ENCODE measurements around the gene ANKRD33B.

The ANKRD33B gene

DNA sequence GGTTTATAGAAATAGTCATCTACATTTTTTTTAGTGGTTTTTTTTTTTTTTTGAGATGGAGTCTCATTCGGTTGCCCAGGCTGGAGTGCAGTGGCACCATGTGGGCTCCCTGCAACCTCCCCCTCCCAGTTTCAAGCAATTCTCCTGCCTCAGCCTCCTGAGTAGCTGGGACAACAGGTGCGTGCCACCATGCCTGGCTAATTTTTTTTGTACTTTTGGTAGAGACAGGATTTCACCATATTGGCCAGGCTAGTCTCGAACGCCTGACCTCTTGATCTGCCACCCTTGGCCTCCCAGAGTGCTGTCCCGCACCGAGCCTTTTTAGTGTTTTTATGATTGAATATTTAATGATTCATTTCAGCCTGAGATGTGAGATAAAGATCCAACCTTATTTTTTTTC, 27.3 kb downstream of the ANKRD33B start:
- no peak overlapping the region for H3K4me3 ChIP-seq (ENCODE audit: low read depth, low read length)
- no peak for DNase-seq (ENCODE audit: low read depth)
- TF ChIP-seq, protein P1, sequence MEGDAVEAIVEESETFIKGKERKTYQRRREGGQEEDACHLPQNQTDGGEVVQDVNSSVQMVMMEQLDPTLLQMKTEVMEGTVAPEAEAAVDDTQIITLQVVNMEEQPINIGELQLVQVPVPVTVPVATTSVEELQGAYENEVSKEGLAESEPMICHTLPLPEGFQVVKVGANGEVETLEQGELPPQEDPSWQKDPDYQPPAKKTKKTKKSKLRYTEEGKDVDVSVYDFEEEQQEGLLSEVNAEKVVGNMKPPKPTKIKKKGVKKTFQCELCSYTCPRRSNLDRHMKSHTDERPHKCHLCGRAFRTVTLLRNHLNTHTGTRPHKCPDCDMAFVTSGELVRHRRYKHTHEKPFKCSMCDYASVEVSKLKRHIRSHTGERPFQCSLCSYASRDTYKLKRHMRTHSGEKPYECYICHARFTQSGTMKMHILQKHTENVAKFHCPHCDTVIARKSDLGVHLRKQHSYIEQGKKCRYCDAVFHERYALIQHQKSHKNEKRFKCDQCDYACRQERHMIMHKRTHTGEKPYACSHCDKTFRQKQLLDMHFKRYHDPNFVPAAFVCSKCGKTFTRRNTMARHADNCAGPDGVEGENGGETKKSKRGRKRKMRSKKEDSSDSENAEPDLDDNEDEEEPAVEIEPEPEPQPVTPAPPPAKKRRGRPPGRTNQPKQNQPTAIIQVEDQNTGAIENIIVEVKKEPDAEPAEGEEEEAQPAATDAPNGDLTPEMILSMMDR (conservative IDR thresholded peaks at IDR 0.05; ENCODE audit: low read depth, low read length): no peak

GRCh38 chr5:10591966-10592365, 28.1 kb downstream of the ANKRD33B start:
- no peak overlapping the region for H3K4me3 ChIP-seq (ENCODE audit: low read depth, low read length)
- TF ChIP-seq, protein P1 (conservative IDR thresholded peaks at IDR 0.05; ENCODE audit: low read depth, low read length): no peak
- no peak for DNase-seq (ENCODE audit: low read depth)

DNA sequence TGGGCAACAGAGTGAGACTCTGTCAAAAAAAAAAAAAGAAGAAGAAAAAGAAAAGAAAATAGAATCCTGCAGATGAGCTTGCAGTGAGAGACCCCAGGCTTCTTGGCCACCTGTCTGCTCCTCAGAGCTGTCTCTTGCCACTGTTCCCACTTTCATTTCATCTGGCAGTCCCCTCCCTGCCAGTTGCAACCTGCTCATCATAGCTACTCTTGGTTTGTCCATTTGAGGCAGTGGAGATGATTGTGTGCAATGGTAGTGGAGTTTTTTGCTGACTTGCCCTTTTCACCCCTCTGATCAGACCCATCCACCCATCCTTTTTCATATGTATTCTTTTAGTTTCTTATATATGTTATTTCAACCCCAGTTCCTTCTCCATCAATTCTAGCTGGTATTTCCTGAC, 28.7 kb downstream of the ANKRD33B start:
- TF ChIP-seq, protein P1 (conservative IDR thresholded peaks at IDR 0.05; ENCODE audit: low read depth, low read length): no peak
- no peak overlapping the region for H3K4me3 ChIP-seq (ENCODE audit: low read depth, low read length)
- no peak for DNase-seq (ENCODE audit: low read depth)

DNA sequence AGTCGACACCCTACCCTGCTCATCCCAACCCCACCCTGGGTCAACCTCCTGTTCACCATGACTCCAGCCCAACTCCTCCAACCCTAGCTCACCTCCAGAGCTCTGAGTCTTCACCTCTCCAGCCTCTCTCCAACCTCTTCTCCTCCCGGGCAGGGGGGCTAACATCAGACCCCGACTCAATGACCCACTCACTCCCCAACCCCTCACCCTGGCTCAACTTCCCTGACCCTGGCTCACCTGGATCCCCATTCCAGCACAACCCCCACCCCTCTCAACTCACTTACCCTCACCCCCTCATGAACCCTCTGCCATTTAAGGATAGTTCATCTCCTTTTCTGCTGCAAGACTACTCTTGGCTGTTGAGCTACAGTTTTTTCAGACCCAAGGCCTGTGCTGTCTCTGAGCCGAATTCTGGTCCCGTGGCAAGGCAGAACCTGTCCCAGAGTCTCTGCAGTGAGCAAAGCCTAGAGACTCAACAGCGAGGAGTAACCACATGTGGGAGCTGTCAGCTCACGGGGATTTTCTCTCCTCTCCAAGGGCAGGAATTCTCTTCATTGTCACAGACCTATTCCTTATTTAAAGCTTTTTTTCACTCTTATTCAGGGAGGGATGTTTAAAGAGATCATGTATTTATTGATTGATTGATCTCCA, 29.8 kb downstream of the ANKRD33B start:
- no peak for DNase-seq (ENCODE audit: low read depth)
- TF ChIP-seq, protein P1 (conservative IDR thresholded peaks at IDR 0.05; ENCODE audit: low read depth, low read length): no peak

DNA sequence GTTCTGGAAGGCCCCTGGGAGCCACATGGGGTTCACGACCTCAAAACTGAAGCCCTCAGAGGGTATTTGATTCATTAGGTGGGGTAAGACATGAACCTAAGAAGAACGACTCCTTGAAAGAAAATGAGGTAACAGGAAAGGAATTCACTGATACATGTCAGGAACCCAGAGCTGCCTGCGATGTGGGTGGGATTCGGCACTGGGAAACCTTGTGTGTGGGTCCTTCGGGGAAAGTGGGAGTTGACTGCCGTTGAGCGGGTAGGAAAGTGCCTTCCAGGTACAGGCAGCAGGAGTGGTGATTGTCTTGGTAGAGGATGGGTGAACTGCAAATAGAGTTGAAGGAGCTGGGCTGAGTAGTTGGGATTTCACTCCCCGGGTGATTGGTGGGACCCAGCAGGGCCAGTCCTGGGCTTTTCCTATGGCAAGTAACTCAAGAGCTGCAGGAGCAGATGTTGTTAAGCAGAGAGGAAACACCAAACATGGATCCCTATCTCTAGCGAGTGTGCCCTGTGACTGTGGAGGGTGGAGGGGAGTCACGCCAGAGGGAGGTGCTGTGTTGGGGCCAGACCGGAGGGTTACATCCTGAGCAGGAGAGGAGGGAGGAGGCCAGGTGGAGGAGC, 30.8 kb downstream of the ANKRD33B start:
- H3K4me3 ChIP-seq (ENCODE audit: low read depth, low read length): no peak overlapping the region

More for the DNA sequence above, 29.8 kb downstream of the ANKRD33B start:
- no peak overlapping the region for H3K4me3 ChIP-seq (ENCODE audit: low read depth, low read length)

DNA sequence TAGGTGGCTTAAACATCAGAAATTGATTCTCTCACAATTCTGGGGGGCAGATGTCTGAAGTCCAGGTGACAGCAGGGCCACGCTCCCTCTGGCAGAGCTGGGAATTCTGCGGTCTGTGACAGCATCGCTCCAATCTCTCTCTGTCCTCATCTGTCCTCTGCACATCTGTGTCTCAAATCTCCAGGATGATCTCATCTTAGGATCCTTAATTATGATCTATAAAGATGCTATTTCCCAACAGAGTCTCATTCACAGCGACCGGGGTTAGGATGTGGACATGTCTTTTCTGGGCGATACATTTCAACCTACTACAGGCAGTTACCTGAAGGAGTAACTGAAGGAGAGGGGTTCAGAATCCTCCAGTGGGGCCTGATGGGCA, 31.4 kb downstream of the ANKRD33B start:
- DNase-seq (ENCODE audit: low read depth): no peak
- TF ChIP-seq, protein P1 (conservative IDR thresholded peaks at IDR 0.05; ENCODE audit: low read depth, low read length): no peak
- no peak overlapping the region for H3K4me3 ChIP-seq (ENCODE audit: low read depth, low read length)

More for the DNA sequence above, 30.8 kb downstream of the ANKRD33B start:
- TF ChIP-seq, protein P1 (conservative IDR thresholded peaks at IDR 0.05; ENCODE audit: low read depth, low read length): no peak
- DNase-seq (ENCODE audit: low read depth): peak; percentile 50
